ENCODE measurements around the gene SLC35F1. TPM values are rescaled to one million over a fixed set of nuclear protein-coding genes. Genes with fewer than 3 reads are reported as not detected.

The SLC35F1 gene
- total RNA-seq, 4 donors from 2014 or later: 0.08 to 0.57 (median 0.09) TPM

GRCh38 chr6:118344014-118344670 lies 437.1 kb downstream of the SLC35F1 start:
- no peak overlapping the region for H3K27ac ChIP-seq
- no peaks in the 10 kb centered on the region for H3K4me1 ChIP-seq
- H3K4me3 ChIP-seq: no peak overlapping the region
- DNase-seq: no peak
- intact Hi-C loops (cut with DNase I): no loop called here
- TF ChIP-seq POLR2A (IDR thresholded peaks at IDR 0.05) (no peak), CTCF (IDR thresholded peaks at IDR 0.05) (no peak)
- H3K27me3 ChIP-seq: no peaks in the 10 kb centered on the region
- WGBS, 2 donors: 80% methylated on average over 6 of the region's 6 CpGs
- no peaks in the 10 kb centered on the region for H3K36me3 ChIP-seq
- no peaks in the 10 kb centered on the region for H3K9me3 ChIP-seq

DNA sequence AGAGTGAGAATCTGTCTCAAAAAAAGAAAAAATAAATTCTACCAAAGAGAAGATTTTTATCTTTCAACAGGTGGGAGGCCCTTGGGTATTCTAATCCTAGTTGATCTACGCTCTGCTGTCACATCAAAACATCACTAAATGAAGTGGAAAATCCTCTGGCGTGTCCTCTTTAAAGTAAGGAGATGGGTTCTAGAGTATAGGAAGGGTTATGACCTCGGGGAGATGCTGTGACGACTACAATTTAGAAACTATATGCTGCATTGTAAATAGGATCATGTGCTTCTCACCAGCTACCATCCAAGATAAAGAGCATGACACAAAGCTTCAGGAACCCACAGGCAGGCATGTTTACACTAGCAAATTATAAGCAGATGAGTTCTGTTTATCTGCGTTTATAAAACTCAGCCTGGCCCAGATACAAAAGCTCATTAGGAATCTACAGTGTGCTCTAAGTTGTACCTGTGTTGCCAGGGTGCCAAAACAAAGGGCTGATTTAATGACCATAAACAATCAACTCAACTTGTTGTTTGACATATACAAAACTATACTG lies 443.9 kb downstream of the SLC35F1 start:
- intact Hi-C loops (cut with DNase I): no loop called here
- Histone ChIP-seq H3K27me3 (no peaks in the 10 kb centered on the region), H3K9me3 (no peaks in the 10 kb centered on the region), H3K27ac (no peak overlapping the region), H3K4me1 (no peaks in the 10 kb centered on the region), H3K4me3 (no peak overlapping the region), H3K36me3 (no peaks in the 10 kb centered on the region)
- WGBS, 2 donors: 57 to 59% methylated on average over 5 of the region's 5 CpGs
- TF ChIP-seq POLR2A (IDR thresholded peaks at IDR 0.05): no peak
- TF ChIP-seq CTCF (IDR thresholded peaks at IDR 0.05): no peak
- no peak for DNase-seq

- no peak for TF ChIP-seq POLR2A (IDR thresholded peaks at IDR 0.05)
- TF ChIP-seq CTCF (IDR thresholded peaks at IDR 0.05): no peak
- intact Hi-C loops (cut with DNase I): no loop called here
- WGBS, 2 donors: 61 to 100% methylated on average over 1 to 2 of the region's 2 CpGs
Measured at GRCh38 chr6:118353564-118353963, 446.5 kb downstream of the SLC35F1 start.

GRCh38 chr6:118354641-118355040 lies 447.6 kb downstream of the SLC35F1 start:
- Histone ChIP-seq H3K36me3 (no peaks in the 10 kb centered on the region), H3K27ac (no peak overlapping the region), H3K4me1 (no peaks in the 10 kb centered on the region), H3K9me3 (no peaks in the 10 kb centered on the region), H3K4me3 (no peak overlapping the region), H3K27me3 (no peaks in the 10 kb centered on the region)
- intact Hi-C loops (cut with DNase I): no loop called here
- WGBS, 2 donors: 59 to 74% methylated on average over 2 of the region's 2 CpGs
- no peak for DNase-seq
- TF ChIP-seq POLR2A (IDR thresholded peaks at IDR 0.05) (no peak), CTCF (IDR thresholded peaks at IDR 0.05) (no peak)

More at GRCh38 chr6:118353564-118353963, 446.5 kb downstream of the SLC35F1 start:
- H3K4me3 ChIP-seq: no peak overlapping the region
- no peaks in the 10 kb centered on the region for H3K9me3 ChIP-seq
- H3K4me1 ChIP-seq: no peaks in the 10 kb centered on the region
- DNase-seq: no peak
- H3K27ac ChIP-seq: no peak overlapping the region
- H3K36me3 ChIP-seq: no peaks in the 10 kb centered on the region
- H3K27me3 ChIP-seq: no peaks in the 10 kb centered on the region

GRCh38 chr6:118356054-118356453 lies 449.0 kb downstream of the SLC35F1 start:
- Histone ChIP-seq H3K9me3 (no peaks in the 10 kb centered on the region), H3K4me1 (no peaks in the 10 kb centered on the region), H3K27ac (no peak overlapping the region), H3K4me3 (no peak overlapping the region), H3K27me3 (no peaks in the 10 kb centered on the region), H3K36me3 (no peaks in the 10 kb centered on the region)
- WGBS, 2 donors: 42 to 53% methylated on average over 1 of the region's 1 CpG
- intact Hi-C loops (cut with DNase I): no loop called here
- TF ChIP-seq POLR2A (IDR thresholded peaks at IDR 0.05) (no peak), CTCF (IDR thresholded peaks at IDR 0.05) (no peak)
- DNase-seq: no peak
